ENCODE data around the gene NAT16.
A peak's percentile ranks its signal among the peaks of the same experiment; 100 is the strongest.
"Not testable (repeated sequence)": the region's sequence is repeated elsewhere in the genome, so short reads cannot be mapped to it uniquely, and the experiment has no call there.

NAT16 gene

DNA sequence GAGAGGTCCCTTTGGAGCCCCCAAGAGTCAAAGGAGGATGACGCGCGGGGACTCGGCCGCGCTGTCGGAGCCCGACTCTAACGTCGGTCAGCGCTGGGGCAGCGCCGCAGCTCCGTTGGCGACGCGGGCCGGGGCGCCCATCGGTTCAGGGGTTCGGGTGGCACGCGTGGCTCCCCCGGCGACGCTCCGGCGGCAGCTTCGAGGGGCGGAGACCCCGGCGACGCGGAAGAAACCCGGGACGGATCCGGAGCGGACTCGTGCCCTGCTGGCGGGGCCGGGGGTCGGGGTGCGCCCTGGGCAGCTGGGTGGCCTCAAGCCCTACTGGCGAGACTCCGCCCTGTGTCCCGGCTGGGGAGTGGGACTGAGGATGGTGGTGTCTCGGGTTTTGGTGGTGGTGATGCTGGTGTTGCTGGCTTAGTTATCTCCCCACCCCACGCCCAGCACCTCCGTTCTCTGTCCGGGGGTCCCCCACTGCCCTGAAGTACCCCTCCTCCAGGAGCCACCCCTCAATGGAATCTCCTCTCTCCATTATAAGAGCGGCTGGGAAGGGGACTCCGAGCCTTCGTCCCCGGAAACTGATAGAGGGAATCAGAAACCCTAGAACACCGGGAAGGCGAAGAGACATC lies at the start of gene NAT16:
Gene NAT16, minus strand, starts transcription at position 164 of the 626 bp plus-strand sequence. CDS start 5,486 bp downstream, outside the sequence.
- no peak for DNase-seq

- DNase-seq = no peak
Observed at GRCh38 chr7:101226721-101227120, 46.6 kb upstream of the NAT16 start.

GRCh38 chr7:101225650-101226049 lies 45.6 kb upstream of the NAT16 start:
- no peak for DNase-seq

DNA sequence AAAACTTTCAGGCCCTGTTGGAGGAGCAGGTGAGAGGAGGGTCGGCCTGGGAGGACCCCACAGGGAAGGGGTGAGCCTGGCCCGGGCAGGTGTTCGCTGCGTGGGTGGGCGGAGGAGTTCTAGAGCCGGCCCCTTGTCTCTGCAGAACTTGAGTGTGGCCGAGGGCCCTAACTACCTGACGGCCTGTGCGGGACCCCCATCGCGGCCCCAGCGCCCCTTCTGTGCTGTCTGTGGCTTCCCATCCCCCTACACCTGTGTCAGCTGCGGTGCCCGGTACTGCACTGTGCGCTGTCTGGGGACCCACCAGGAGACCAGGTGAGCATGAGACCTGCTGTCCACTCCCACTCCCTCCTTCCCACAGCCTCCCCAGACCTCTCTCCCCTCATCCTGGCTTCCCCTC lies 43.4 kb upstream of the NAT16 start:
- DNase-seq = no peak

GRCh38 chr7:101222275-101222830 lies 42.3 kb upstream of the NAT16 start:
- no peak for DNase-seq

GRCh38 chr7:101220295-101220694 lies 40.2 kb upstream of the NAT16 start:
- DNase-seq = peak; percentile 34

GRCh38 chr7:101218236-101219125 lies 38.4 kb upstream of the NAT16 start:
- peak; percentile 9 for DNase-seq

GRCh38 chr7:101217388-101218235 lies 37.5 kb upstream of the NAT16 start, which contains the start of the genes PLOD3 and ZNHIT1:
Gene PLOD3, minus strand, starts transcription at chr7:101217581. Its CDS starts 307 bp downstream, at chr7:101217274.
Gene ZNHIT1, plus strand, starts transcription at chr7:101218165. Its CDS starts 31 bp downstream, at chr7:101218196.
- peak; percentile 100 for DNase-seq

DNA sequence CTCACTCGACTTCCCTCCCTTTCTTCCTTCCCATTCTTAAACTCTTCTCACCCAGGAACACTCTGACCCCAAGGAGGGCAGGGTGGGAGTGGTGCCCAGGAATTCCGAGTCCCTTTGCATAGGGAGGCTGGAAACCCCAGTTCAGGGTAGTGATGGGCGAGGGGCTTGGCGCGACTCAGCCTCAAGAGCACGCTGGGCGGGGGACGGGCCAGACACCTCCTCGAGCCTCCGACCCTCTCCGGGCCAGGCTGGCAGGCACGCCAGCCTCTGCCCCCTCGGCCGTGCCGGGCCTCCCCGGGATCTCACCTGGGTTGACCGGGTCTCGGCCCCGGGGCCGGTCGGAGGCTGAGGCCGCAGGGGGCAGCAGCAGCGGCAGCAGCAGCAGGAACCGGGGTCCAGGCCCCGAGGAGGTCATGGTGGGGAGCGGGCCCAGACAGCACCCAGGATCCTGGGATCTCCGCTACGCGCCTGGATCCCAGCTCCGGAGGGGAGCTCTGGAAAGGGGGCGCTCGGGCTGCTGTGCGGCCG lies 36.8 kb upstream of the NAT16 start:
- DNase-seq = no peak

- peak; percentile 60 for DNase-seq
Observed at GRCh38 chr7:101216001-101216859, 36.1 kb upstream of the NAT16 start.

DNA sequence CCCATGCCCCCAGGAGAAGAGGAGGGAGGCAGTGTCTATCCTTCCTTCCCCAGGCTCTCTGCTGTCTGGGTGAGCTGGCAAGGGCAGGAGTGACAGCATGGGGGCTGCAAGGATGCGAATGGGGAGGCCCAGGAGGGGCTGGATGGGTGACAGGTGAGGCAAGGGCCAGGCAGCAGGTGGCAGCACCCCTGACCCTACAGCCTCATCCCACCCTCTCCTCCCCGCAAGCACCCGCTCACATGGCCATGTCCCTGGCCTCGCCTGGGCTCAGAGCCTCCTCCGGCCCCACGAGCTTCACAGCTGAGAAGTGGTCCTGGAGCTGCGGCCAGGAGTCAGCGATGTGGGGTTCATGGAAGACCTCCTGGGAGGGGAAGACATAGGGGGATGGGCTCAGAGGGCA lies 31.9 kb upstream of the NAT16 start:
- no peak for DNase-seq

DNA sequence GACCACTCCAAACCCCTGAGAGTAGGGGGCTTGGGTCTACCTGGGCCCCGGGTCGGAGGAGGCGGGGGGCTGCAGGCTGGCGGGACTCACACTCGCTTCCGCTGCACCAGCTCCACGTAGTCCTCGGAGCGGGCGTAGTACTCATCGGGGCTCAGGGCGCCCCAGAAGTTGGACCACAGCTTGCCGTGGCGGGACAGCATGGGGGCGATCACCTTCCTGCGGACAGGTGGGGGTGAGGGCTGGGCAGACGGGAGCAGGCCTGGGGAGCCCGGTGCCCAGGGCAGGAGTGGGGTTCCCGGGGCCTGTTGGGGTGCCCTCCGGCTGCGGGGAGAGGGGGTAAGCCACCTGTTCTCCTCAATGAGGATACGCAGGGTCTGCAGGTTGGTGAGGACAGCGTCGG lies 31.4 kb upstream of the NAT16 start:
- no peak for DNase-seq

GRCh38 chr7:101210143-101210542 lies 30.1 kb upstream of the NAT16 start:
- no peak for DNase-seq

GRCh38 chr7:101208794-101209193 lies 28.7 kb upstream of the NAT16 start:
- DNase-seq = no peak

DNA sequence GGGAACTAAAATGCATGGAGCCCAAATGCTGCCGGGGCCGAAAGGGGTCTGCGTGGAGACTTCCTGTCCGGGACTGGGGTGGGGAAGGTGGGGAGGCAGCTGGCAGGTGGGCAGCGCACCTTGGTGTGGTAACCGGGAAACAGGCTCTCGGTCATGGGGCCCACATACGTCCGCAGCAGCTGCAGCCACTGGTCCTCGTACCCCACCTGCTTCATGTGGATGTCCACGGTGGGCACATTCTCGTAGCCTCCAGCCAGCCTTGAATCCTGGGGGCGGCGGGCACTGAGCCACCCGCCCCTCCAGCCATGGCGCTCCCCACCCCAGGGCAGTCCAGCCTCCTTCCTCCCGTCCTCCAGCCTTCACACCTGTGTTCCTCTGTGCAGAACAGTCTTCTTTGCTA lies 27.4 kb upstream of the NAT16 start:
- no peak for DNase-seq

- no peak for DNase-seq
Observed at GRCh38 chr7:101206665-101207042, 26.6 kb upstream of the NAT16 start.

GRCh38 chr7:101205901-101206664 lies 26.0 kb upstream of the NAT16 start:
- DNase-seq = no peak

- DNase-seq = not testable (repeated sequence)
Observed at GRCh38 chr7:101203740-101204738, 23.9 kb upstream of the NAT16 start.

DNA sequence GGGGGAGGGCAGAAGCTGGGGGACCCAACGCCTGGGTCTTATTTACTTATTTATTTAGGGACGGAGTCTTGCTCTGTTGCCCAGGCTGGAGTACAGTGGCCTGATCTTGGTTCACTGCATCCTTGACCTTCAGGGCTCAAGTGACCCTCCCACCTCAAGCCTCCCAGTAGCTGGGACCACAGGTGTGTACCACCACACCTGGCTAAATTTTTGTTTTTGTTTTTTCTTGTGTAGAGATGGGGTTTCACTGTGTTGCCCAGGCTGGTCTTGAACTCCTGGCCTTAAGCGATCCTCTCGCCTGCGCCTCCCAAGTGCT lies 22.5 kb upstream of the NAT16 start:
- DNase-seq = no peak

Data from hematopoietic multipotent progenitor cell treated with erythropoietin and hydrocortisone succinate and interleukin-3 and kit ligand, for 6 days (in vitro differentiated cells).